IPS-15b (cell line): ENCODE results near the gene ISL1.

Source experiments
- H3K27me3 ChIP-seq: one replicate; pipeline ENCODE4 v1.6.1; 2013; ENCODE audit warnings: low read length; ENCODE audit not compliant: control insufficient read depth, insufficient read depth
- H3K36me3 ChIP-seq: one replicate; pipeline ENCODE4 v1.6.1; 2013; ENCODE audit warnings: low read length; ENCODE audit not compliant: control insufficient read depth, insufficient read depth
- H3K4me1 ChIP-seq: one replicate; pipeline ENCODE4 v1.6.1; 2013; ENCODE audit warnings: mild to moderate bottlenecking, low read length; ENCODE audit not compliant: control insufficient read depth, insufficient read depth
- H3K4me3 ChIP-seq: one replicate; pipeline ENCODE4 v1.5.1; 2013; ENCODE audit warnings: low read depth, low read length
- H3K9ac ChIP-seq: one replicate; pipeline ENCODE4 v1.6.1; 2013; ENCODE audit warnings: low read depth, mild to moderate bottlenecking, low read length
- H3K9me3 ChIP-seq: one replicate; pipeline ENCODE4 v1.6.1; 2013; ENCODE audit warnings: mild to moderate bottlenecking, low read length; ENCODE audit not compliant: control insufficient read depth, insufficient read depth

ISL1 gene

GRCh38 chr5:51404255-51404654 lies 21.0 kb downstream of the ISL1 start:
- Histone ChIP-seq H3K9ac (no peak overlapping the region), H3K4me3 (no peak overlapping the region), H3K27me3 (peaks cover 37% of the 10 kb centered on the region), H3K36me3 (no peaks in the 10 kb centered on the region), H3K4me1 (peaks cover 3% of the 10 kb centered on the region), H3K9me3 (no peaks in the 10 kb centered on the region)

- Histone ChIP-seq H3K4me3 (no peak overlapping the region), H3K36me3 (no peaks in the 10 kb centered on the region), H3K4me1 (no peaks in the 10 kb centered on the region), H3K9me3 (no peaks in the 10 kb centered on the region), H3K9ac (no peak overlapping the region), H3K27me3 (no peaks in the 10 kb centered on the region)
Observed at GRCh38 chr5:51411921-51412325, 28.7 kb downstream of the ISL1 start.

GRCh38 chr5:51414516-51414915 lies 31.3 kb downstream of the ISL1 start:
- Histone ChIP-seq H3K4me1 (no peaks in the 10 kb centered on the region), H3K36me3 (no peaks in the 10 kb centered on the region), H3K27me3 (no peaks in the 10 kb centered on the region), H3K9me3 (no peaks in the 10 kb centered on the region), H3K4me3 (no peak overlapping the region), H3K9ac (no peak overlapping the region)

- Histone ChIP-seq H3K4me3 (no peak overlapping the region), H3K9me3 (no peaks in the 10 kb centered on the region), H3K27me3 (no peaks in the 10 kb centered on the region), H3K36me3 (no peaks in the 10 kb centered on the region), H3K9ac (no peak overlapping the region), H3K4me1 (no peaks in the 10 kb centered on the region)
Observed at GRCh38 chr5:51416149-51416548, 32.9 kb downstream of the ISL1 start.

- H3K4me3 ChIP-seq = no peak overlapping the region
- no peaks in the 10 kb centered on the region for H3K4me1 ChIP-seq
- no peak overlapping the region for H3K9ac ChIP-seq
- no peaks in the 10 kb centered on the region for H3K36me3 ChIP-seq
- no peaks in the 10 kb centered on the region for H3K9me3 ChIP-seq
- H3K27me3 ChIP-seq = no peaks in the 10 kb centered on the region
Observed at GRCh38 chr5:51433052-51433710, 49.9 kb downstream of the ISL1 start.

- no peaks in the 10 kb centered on the region for H3K4me1 ChIP-seq
- H3K27me3 ChIP-seq = no peaks in the 10 kb centered on the region
- no peak overlapping the region for H3K4me3 ChIP-seq
- H3K9me3 ChIP-seq = no peaks in the 10 kb centered on the region
- H3K9ac ChIP-seq = no peak overlapping the region
- no peaks in the 10 kb centered on the region for H3K36me3 ChIP-seq
Observed at GRCh38 chr5:51439232-51439631, 56.0 kb downstream of the ISL1 start.
